KOPT-K1 (cell line): ENCODE measurements around the gene SOD2.
"Not testable (repeated sequence)": the region's sequence is repeated elsewhere in the genome, so short reads cannot be mapped to it uniquely, and the experiment has no call there.

Experiments
- H3K27ac ChIP-seq: fragments of 200-600 bp; sonication (generic); 2 replicates; pipeline ENCODE4 v1.5.1; 2016; ENCODE audit warnings: antibody characterized with exemption, mild to moderate bottlenecking, low read depth, low read length; ENCODE audit not compliant: poor library complexity, severe bottlenecking
- H3K36me3 ChIP-seq: fragments of 200-600 bp; sonication (generic); 2 replicates; pipeline ENCODE4 v1.5.1; 2017; ENCODE audit warnings: antibody characterized with exemption, mild to moderate bottlenecking, low read length, moderate library complexity; ENCODE audit not compliant: insufficient read depth
- H3K9me3 ChIP-seq: fragments of 200-600 bp; sonication (generic); 2 replicates; pipeline ENCODE4 v1.5.1; 2017; ENCODE audit warnings: antibody characterized with exemption, low read length, mild to moderate bottlenecking; ENCODE audit not compliant: insufficient read depth, poor library complexity, severe bottlenecking

The SOD2 gene

GRCh38 chr6:159693128-159693893 is at the start of gene SOD2:
Gene SOD2, minus strand, starts transcription at chr6:159693241. Its CDS starts 74 bp downstream, at chr6:159693167.
- Histone ChIP-seq H3K36me3 (peaks cover 22% of the 10 kb centered on the region), H3K27ac (peak within 1 kb of the TSS; percentile 74), H3K9me3 (no peaks in the 10 kb centered on the region)

GRCh38 chr6:159742165-159742564 is 49.1 kb upstream of the SOD2 start:
- H3K9me3 ChIP-seq: no peaks in the 10 kb centered on the region
- H3K36me3 ChIP-seq: peaks cover 100% of the 10 kb centered on the region
- no peak overlapping the region for H3K27ac ChIP-seq

GRCh38 chr6:159739341-159739740 is 46.3 kb upstream of the SOD2 start:
- Histone ChIP-seq H3K27ac (no peak overlapping the region), H3K36me3 (peaks cover 84% of the 10 kb centered on the region), H3K9me3 (no peaks in the 10 kb centered on the region)

GRCh38 chr6:159736908-159737307 is 43.9 kb upstream of the SOD2 start:
- Histone ChIP-seq H3K36me3 (peaks cover 79% of the 10 kb centered on the region), H3K27ac (no peak overlapping the region), H3K9me3 (no peaks in the 10 kb centered on the region)

- H3K27ac ChIP-seq, H3K9me3 ChIP-seq: not testable (repeated sequence)
- peaks cover 70% of the 10 kb centered on the region for H3K36me3 ChIP-seq
These were observed 40.4 kb upstream of the SOD2 start for GRCh38 chr6:159733395-159733794.

GRCh38 chr6:159732550-159732949 is 39.5 kb upstream of the SOD2 start:
- H3K9me3 ChIP-seq, H3K27ac ChIP-seq: not testable (repeated sequence)

GRCh38 chr6:159730332-159730676 is 37.3 kb upstream of the SOD2 start:
- Histone ChIP-seq H3K9me3 (no peaks in the 10 kb centered on the region), H3K27ac (no peak overlapping the region), H3K36me3 (peaks cover 46% of the 10 kb centered on the region)

More at GRCh38 chr6:159732550-159732949, 39.5 kb upstream of the SOD2 start:
- H3K36me3 ChIP-seq: peaks cover 62% of the 10 kb centered on the region

- Histone ChIP-seq H3K9me3 (no peaks in the 10 kb centered on the region), H3K27ac (peak overlapping the region; percentile 8), H3K36me3 (peaks cover 48% of the 10 kb centered on the region)
These were observed 36.7 kb upstream of the SOD2 start for GRCh38 chr6:159729598-159730331.

GRCh38 chr6:159728531-159728964 is 35.5 kb upstream of the SOD2 start:
- Histone ChIP-seq H3K36me3 (peaks cover 51% of the 10 kb centered on the region), H3K27ac (peak overlapping the region; percentile 97), H3K9me3 (no peaks in the 10 kb centered on the region)

GRCh38 chr6:159727717-159728445 is 34.8 kb upstream of the SOD2 start:
- Histone ChIP-seq H3K36me3 (peaks cover 48% of the 10 kb centered on the region), H3K27ac (peak overlapping the region; percentile 97), H3K9me3 (no peaks in the 10 kb centered on the region)

GRCh38 chr6:159726918-159727716 is 34.1 kb upstream of the SOD2 start, which contains the start of gene WTAP:
Gene WTAP, plus strand, starts transcription at chr6:159727506. Its CDS starts 8,760 bp downstream, at chr6:159736266.
- Histone ChIP-seq H3K36me3 (peaks cover 52% of the 10 kb centered on the region), H3K27ac (peak within 1 kb of the TSS; percentile 97), H3K9me3 (no peaks in the 10 kb centered on the region)

- Histone ChIP-seq H3K27ac (peak overlapping the region; percentile 97), H3K9me3 (no peaks in the 10 kb centered on the region), H3K36me3 (peaks cover 46% of the 10 kb centered on the region)
These were observed 33.3 kb upstream of the SOD2 start for GRCh38 chr6:159726255-159726917.

GRCh38 chr6:159725208-159725607 is 32.2 kb upstream of the SOD2 start:
- H3K36me3 ChIP-seq: peaks cover 34% of the 10 kb centered on the region
- not testable (repeated sequence) for H3K9me3 ChIP-seq, H3K27ac ChIP-seq

GRCh38 chr6:159724778-159725177 is 31.7 kb upstream of the SOD2 start:
- Histone ChIP-seq H3K9me3 (no peaks in the 10 kb centered on the region), H3K27ac (no peak overlapping the region), H3K36me3 (peaks cover 32% of the 10 kb centered on the region)
